Activated naive CD8-positive, alpha-beta T cell treated with anti-CD3 and anti-CD28 coated beads, Interleukin-2, amount 50 U/mL, for 24 hours (primary cell): ENCODE measurements around the gene UBAP2L.
"Not testable (repeated sequence)": the region's sequence is repeated elsewhere in the genome, so short reads cannot be mapped to it uniquely, and the experiment has no call there.

Source experiments
- ATAC-seq: fragments of 150-1000 bp; cut with Tn5 transposase; one replicate; pipeline ENCODE4 v1.10.0; 2021
- DNase-seq: peaks from one replicate; pipeline ENCODE4 v3.0.0; 2021
- H3K27ac Mint-ChIP-seq: one replicate; pipeline ENCODE4 v1.8.0; 2021; ENCODE audit warnings: mild to moderate bottlenecking, mixed read lengths
- H3K27me3 Mint-ChIP-seq: one replicate; pipeline ENCODE4 v1.8.0; 2021; ENCODE audit warnings: mixed read lengths
- H3K36me3 Mint-ChIP-seq: one replicate; pipeline ENCODE4 v1.8.0; 2021; ENCODE audit warnings: low read depth, mixed read lengths
- H3K4me1 Mint-ChIP-seq: one replicate; pipeline ENCODE4 v1.8.0; 2021; ENCODE audit warnings: mixed read lengths
- H3K4me3 Mint-ChIP-seq: one replicate; pipeline ENCODE4 v1.8.0; 2021; ENCODE audit warnings: mild to moderate bottlenecking, moderate library complexity, mixed read lengths
- H3K9me3 Mint-ChIP-seq: one replicate; pipeline ENCODE4 v1.8.0; 2021; ENCODE audit warnings: mixed read lengths

Gene UBAP2L

GRCh38 chr1:154290921-154291320 is 70.2 kb downstream of the UBAP2L start:
- Mint-ChIP-seq H3K27ac (no peak overlapping the region), H3K36me3 (peaks cover 9% of the 10 kb centered on the region), H3K4me3 (no peak overlapping the region), H3K4me1 (no peaks in the 10 kb centered on the region), H3K27me3 (peaks cover 4% of the 10 kb centered on the region), H3K9me3 (peaks cover 16% of the 10 kb centered on the region)
- ATAC-seq (no peak), DNase-seq (no peak)

- peaks cover 9% of the 10 kb centered on the region for H3K36me3 Mint-ChIP-seq
- H3K4me1 Mint-ChIP-seq: no peaks in the 10 kb centered on the region
- H3K4me3 Mint-ChIP-seq: no peak overlapping the region
- H3K9me3 Mint-ChIP-seq: peaks cover 16% of the 10 kb centered on the region
- H3K27me3 Mint-ChIP-seq: peaks cover 4% of the 10 kb centered on the region
- no peak for DNase-seq
- H3K27ac Mint-ChIP-seq: no peak overlapping the region
- no peak for ATAC-seq
Observed at GRCh38 chr1:154295408-154296235, 74.9 kb downstream of the UBAP2L start.

GRCh38 chr1:154301582-154301981 is 80.8 kb downstream of the UBAP2L start:
- peaks cover 17% of the 10 kb centered on the region for H3K4me1 Mint-ChIP-seq
- ATAC-seq (no peak), DNase-seq (no peak)
- no peaks in the 10 kb centered on the region for H3K9me3 Mint-ChIP-seq
- H3K4me3 Mint-ChIP-seq: no peak overlapping the region
- no peak overlapping the region for H3K27ac Mint-ChIP-seq
- H3K36me3 Mint-ChIP-seq: no peaks in the 10 kb centered on the region
- H3K27me3 Mint-ChIP-seq: no peaks in the 10 kb centered on the region

GRCh38 chr1:154304664-154305337 is 84.0 kb downstream of the UBAP2L start:
- ATAC-seq (peak; percentile 97), DNase-seq (peak; percentile 58)
- Mint-ChIP-seq H3K4me1 (peaks cover 30% of the 10 kb centered on the region), H3K9me3 (no peaks in the 10 kb centered on the region), H3K4me3 (no peak overlapping the region), H3K36me3 (no peaks in the 10 kb centered on the region), H3K27me3 (no peaks in the 10 kb centered on the region), H3K27ac (peak overlapping the region; percentile 38)

GRCh38 chr1:154306151-154306550 is 85.4 kb downstream of the UBAP2L start:
- H3K9me3 Mint-ChIP-seq: no peaks in the 10 kb centered on the region
- no peaks in the 10 kb centered on the region for H3K36me3 Mint-ChIP-seq
- no peaks in the 10 kb centered on the region for H3K27me3 Mint-ChIP-seq
- no peak overlapping the region for H3K4me3 Mint-ChIP-seq
- no peak overlapping the region for H3K27ac Mint-ChIP-seq
- DNase-seq (no peak), ATAC-seq (no peak)
- H3K4me1 Mint-ChIP-seq: peaks cover 30% of the 10 kb centered on the region

GRCh38 chr1:154307670-154308270 is 87.0 kb downstream of the UBAP2L start:
- not testable (repeated sequence) for DNase-seq, H3K36me3 Mint-ChIP-seq, H3K9me3 Mint-ChIP-seq, H3K27me3 Mint-ChIP-seq, ATAC-seq, H3K4me3 Mint-ChIP-seq
- H3K4me1 Mint-ChIP-seq: peaks cover 30% of the 10 kb centered on the region
- H3K27ac Mint-ChIP-seq: peak overlapping the region; percentile 14

GRCh38 chr1:154309136-154309535 is 88.4 kb downstream of the UBAP2L start:
- not testable (repeated sequence) for H3K36me3 Mint-ChIP-seq, H3K9me3 Mint-ChIP-seq, H3K4me3 Mint-ChIP-seq, DNase-seq, ATAC-seq, H3K27me3 Mint-ChIP-seq, H3K27ac Mint-ChIP-seq
- H3K4me1 Mint-ChIP-seq: peaks cover 30% of the 10 kb centered on the region

- not testable (repeated sequence) for H3K27me3 Mint-ChIP-seq, H3K4me3 Mint-ChIP-seq, H3K36me3 Mint-ChIP-seq, H3K27ac Mint-ChIP-seq, DNase-seq, ATAC-seq, H3K9me3 Mint-ChIP-seq
- H3K4me1 Mint-ChIP-seq: peaks cover 11% of the 10 kb centered on the region
Observed at GRCh38 chr1:154312229-154313065, 91.7 kb downstream of the UBAP2L start.

GRCh38 chr1:154313066-154313356 is 92.3 kb downstream of the UBAP2L start:
- DNase-seq (no peak), ATAC-seq (no peak)
- H3K27me3 Mint-ChIP-seq: peaks cover under 1% of the 10 kb centered on the region
- H3K9me3 Mint-ChIP-seq: peaks cover 13% of the 10 kb centered on the region
- H3K36me3 Mint-ChIP-seq: peaks cover 2% of the 10 kb centered on the region
- H3K4me1 Mint-ChIP-seq: peaks cover 6% of the 10 kb centered on the region
- no peak overlapping the region for H3K27ac Mint-ChIP-seq
- no peak overlapping the region for H3K4me3 Mint-ChIP-seq

GRCh38 chr1:154314226-154314625 is 93.5 kb downstream of the UBAP2L start:
- ATAC-seq, H3K4me3 Mint-ChIP-seq, H3K27ac Mint-ChIP-seq, DNase-seq, H3K4me1 Mint-ChIP-seq, H3K27me3 Mint-ChIP-seq, H3K36me3 Mint-ChIP-seq: not testable (repeated sequence)
- H3K9me3 Mint-ChIP-seq: peaks cover 17% of the 10 kb centered on the region

- Mint-ChIP-seq H3K9me3 (peaks cover 17% of the 10 kb centered on the region), H3K27me3 (peaks cover 8% of the 10 kb centered on the region), H3K4me1 (no peaks in the 10 kb centered on the region), H3K4me3 (no peak overlapping the region), H3K36me3 (peaks cover 2% of the 10 kb centered on the region), H3K27ac (no peak overlapping the region)
- ATAC-seq (no peak), DNase-seq (no peak)
Observed at GRCh38 chr1:154316704-154317103, 95.9 kb downstream of the UBAP2L start.

- H3K4me3 Mint-ChIP-seq: no peak overlapping the region
- H3K9me3 Mint-ChIP-seq: peaks cover 17% of the 10 kb centered on the region
- H3K4me1 Mint-ChIP-seq: no peaks in the 10 kb centered on the region
- H3K27ac Mint-ChIP-seq: no peak overlapping the region
- peaks cover 11% of the 10 kb centered on the region for H3K27me3 Mint-ChIP-seq
- DNase-seq (no peak), ATAC-seq (no peak)
- peaks cover 2% of the 10 kb centered on the region for H3K36me3 Mint-ChIP-seq
Observed at GRCh38 chr1:154318386-154318785, 97.6 kb downstream of the UBAP2L start.
